Cardiac septum (tissue), 1 donor: ENCODE results near the gene RTN4. TPM values are rescaled to one million over a fixed set of nuclear protein-coding genes. Genes with fewer than 3 reads are reported as not detected.

Experiments
- DNase-seq: peaks from one replicate; pipeline ENCODE4 v3.0.0-alpha.2; 2020; ENCODE audit warnings: low spot score
- intact Hi-C: fragments of 100-400 bp; cut with DNase I; formaldehyde crosslinking; loops from one replicate; pipeline ENCODE4 v1.14.0; 2022
- total RNA-seq: library from RNA; stranded (reverse); fragmentation: NEBNext Ultra II Directional; extraction: Animal tissue kit (Norgen Biotek cat#: 25700); gene quantifications from one replicate; pipeline ENCODE4 v1.2.1, GENCODE V29; 2021
- donor health status: DM: no; HTN: no; CAD: no.

RTN4 gene
- total RNA-seq, 1 donor from 2014 or later = 174 TPM

DNA sequence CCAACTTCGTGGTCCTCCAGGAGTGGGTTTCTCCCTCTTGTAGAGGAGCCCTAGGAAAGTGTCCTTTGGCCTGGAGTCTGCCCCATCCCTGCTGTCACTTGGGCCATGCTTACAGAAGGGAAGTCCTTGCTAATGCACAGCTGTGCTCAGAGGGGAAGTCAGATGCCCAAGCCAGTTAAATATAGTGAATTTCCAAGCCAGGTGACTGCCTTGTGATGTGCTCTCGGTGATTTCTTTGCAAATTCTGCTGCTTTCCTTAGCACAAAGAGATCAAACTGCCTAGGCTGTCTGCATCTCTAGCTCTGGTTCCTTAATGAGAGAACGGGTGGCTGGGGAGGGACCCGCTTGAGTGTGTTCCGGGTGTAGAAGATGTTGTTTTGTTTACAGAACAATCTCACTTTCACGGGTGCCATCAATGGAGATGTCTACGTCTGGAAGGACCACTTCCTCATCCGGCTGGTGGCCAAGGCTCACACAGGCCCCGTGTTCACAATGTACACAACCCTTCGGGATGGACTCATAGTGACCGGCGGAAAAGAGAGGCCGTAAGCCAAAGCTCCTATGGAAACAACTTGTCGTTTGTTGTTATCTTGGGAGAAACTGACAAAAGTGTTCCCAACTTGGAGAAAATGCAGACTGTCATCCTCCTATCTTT is 91.4 kb downstream of the RTN4 start:
- intact Hi-C loops = no loop called here
- DNase-seq = no peak

DNA sequence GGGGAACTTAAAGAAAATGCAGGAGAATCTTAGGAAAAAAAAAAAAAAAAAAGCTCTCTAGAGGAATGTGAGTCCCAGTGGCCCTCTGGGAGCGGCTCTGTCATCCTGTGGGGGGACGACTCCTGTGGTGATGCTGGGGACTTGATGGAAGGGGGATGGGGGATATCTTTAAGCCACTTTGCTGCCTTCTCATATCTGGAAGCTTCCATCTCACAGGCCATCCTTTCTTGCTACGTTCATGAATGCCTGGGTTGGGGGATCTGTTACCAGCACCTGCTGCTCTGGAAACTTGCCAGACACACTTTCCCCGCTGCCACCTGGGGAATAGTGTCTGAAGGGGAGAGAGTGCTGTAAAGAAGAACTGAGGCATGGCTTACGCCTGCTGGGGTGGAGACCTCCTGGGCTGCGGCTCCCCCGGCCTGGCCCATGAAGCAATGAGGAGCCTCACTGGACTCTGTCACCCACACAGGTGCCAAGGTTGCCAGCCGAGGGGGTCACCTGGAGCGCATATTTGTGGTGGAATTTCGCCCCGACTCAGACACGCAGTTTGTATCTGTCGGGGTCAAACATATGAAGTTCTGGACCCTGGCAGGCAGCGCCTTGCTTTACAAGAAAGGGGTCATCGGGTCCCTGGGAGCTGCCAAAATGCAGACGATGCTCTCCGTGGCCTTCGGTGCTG is 92.8 kb downstream of the RTN4 start:
- intact Hi-C loops = no loop called here
- DNase-seq = no peak

DNA sequence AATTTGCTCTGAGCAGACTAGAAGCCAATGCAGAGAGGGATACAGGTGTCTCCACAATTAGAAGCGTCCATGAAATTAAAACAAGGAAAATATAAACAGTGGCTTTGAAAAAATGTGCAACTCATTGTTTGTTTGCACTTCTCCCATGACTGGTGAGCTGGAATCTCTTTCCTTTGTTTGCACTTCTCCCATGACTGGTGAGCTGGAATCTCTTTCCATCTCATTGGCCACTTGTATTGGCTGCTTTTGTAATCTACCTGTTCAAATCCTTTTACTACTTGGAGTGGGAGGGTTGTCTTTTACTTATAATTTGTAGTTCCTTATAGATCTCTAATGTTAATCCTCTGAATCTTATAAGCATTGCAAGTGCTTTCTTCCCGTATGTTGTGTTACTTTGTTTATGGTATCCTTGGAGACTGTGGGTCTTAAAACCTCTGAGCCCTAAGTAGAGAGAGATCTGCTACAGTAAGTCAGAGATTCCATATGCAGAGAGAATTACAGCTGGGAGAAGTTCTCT is 94.1 kb downstream of the RTN4 start:
- no peak for DNase-seq
- intact Hi-C loops = no loop called here

DNA sequence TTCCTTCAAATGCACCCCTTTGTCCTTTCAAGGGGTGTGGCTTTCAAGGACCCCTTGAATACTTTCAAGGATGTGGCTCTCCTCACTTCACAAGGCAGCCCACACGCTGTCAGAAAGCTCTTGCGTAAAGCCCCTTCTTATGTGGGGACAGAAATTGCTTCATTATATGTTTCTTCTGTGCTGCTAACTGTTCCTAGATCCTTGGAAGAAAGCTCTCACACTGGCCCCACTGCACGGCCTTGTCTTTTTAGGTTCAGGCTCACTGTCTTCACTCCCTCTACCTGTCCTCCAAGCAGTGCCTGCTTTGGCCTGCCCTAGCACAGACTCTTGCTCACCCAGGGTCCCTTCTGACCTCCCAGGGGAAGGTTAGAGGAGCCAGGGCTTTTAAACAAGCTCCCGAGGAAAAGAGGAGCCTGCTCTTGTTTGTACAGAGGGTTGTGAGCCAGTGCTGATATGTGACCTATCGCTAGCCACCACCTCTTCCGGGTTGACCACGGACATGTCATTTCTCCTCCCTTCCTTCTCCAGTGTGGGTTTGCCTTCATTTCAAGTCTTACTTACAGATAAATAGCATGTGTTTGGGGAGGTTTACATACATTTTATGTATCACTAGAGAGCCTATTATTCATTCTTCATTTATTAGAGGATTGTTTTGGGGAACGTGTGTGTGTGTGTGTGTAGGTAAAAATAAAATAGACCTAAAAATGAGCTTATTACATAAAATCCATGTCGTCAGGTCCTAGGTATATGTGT is 94.7 kb downstream of the RTN4 start:
- intact Hi-C loops = no loop called here
- no peak for DNase-seq

DNA sequence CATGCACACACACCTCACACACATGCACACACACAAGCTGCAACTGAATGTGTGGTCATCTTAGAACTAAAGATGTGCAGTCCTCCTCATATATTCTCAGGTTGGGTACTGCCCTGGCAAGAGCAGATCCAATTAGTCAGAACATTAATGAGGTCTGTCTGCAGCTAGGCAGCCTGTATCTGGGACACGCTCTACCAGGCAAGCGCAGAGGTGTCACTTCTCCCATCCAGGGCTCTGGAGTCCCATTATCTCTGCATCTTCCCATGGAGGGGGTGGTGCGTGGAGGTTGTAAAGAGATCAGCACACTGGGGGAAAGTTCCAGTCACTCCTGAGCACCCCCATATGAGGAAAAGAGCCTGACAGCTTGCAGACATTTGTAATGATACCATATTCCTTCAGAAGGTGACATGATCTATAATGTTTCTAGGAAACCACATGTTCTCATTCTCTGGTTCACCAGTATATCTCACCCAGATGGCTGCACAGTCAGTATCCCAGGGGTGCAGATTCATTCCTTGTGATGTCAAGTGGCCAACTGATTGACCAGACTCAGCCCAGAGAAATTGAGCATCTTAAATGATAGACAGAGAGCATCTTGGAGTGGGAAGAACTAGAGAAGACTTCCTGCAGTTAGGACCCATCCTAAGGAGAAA is 95.4 kb downstream of the RTN4 start:
- intact Hi-C loops = no loop called here
- no peak for DNase-seq

DNA sequence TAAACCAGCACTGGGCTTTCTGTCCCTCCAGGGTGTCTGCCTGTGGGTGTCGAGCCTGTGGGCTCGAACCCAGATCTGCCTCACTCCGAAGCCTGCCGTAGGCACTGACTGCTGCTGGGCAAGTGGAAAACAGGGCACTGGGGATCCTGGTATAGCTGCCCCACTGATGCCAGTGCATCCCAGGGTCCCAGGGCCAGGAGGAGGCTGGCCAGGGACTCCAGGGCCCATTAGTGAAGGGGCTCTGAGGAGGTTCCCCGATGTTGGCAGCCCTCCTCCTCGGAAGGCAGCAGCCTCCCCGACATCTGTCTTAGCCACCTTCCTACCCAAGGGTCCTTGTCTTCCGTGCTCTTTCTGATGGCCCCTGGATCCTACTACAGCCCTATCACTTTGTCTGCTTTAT is 96.1 kb downstream of the RTN4 start:
- DNase-seq = no peak

DNA sequence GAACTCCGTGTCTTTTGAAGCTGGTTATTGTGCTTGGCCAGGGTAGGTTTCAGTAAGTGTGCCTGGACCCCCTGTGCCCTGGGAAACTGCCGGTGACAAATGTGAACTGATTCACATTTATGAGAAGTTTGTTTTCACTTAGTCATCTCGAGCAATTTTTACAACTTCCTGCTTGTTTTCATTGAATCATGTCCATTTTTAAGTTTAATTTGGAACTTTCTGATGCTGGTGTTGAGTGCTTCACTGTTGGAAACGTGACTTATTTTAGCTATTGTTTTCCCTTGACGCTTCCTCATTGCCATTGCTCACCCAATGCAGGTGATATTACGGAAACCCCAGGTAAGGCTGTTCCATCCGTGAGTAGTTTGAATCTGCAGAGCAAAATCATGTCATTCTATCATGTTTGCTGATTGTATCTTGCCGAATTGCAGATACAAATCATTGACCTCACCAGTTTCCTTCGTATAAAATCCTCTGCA is 97.2 kb downstream of the RTN4 start:
- intact Hi-C loops = no loop called here
- DNase-seq = no peak

More for the DNA sequence above, 96.1 kb downstream of the RTN4 start:
- intact Hi-C loops = no loop called here

DNA sequence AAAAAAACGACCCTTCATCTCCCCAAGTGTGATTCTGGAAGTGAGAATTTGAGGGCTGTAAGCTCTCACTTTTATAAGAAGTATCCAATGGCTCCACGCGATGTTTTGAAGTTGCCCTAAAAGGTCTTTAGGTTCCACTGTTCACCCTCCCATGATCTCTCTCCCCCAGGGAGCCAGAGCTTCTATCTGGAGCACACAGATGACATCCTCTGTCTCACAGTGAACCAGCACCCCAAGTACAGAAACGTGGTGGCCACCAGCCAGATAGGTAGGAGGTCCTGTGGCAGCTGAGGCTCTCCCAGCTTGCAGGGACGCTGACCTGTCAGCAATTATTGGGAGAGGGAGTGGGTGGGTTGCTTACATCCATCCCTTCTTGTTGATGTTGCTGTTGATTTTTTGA is 97.8 kb downstream of the RTN4 start:
- intact Hi-C loops = no loop called here

DNA sequence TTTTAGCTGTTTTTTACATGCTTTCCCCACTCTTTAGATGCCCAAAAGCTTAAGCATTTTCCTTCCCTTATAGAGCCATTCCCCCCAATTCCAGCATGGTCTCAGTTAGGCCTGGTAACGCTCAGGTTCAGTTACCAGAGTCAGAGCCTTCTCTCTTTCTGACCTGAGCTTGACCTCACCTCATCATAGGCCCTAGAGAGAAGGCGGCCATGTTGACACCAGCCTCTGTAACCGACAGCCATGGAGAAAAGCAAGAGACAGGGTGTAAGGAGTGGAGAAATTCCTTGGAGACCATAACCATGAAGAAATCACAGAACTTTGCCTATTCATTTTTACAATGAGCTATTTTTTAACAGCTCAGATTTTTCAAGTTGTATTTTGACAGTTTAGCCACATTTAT is 99.4 kb downstream of the RTN4 start:
- DNase-seq = no peak
- intact Hi-C loops = no loop called here

More for the DNA sequence above, 97.8 kb downstream of the RTN4 start:
- no peak for DNase-seq

DNA sequence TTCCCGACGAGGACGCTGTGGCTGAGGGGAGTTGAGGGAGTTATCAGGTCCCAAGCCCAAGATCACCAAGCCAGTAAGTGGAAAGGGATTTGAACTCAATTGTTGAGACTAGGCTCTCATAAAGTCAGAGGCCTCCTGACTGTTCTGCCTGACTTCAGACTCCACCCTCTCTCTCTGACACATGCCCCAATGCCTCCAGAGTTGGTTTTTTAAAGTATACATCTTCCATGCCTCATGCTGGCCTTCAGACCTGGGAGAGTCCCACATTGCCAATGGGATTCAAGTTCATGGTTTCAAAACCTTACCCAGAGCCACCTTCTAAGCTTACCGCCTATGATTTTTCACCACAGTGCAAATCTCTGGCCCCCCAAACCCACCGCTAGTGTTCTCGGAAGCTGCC is 100.8 kb downstream of the RTN4 start:
- DNase-seq = no peak
- intact Hi-C loops = no loop called here

DNA sequence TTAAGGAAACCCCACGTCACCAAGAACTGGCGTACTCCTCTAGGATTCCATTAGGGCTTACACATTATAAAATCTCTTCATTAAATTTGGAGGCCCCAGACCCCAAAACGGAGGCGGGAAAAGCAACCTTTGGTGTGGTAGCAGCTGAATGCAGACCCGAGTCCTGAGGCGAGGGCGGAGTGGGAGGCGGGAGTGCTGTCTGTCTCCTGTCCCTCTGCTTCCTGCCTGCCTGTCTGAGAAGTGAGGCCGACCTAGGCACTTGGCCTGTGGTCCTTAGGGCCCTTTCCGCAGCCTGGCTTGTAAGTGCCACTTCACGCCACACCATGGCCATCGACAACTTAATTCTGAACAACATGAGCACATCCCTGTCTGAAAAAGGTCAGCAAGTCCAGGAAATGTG is 102.1 kb downstream of the RTN4 start:
- intact Hi-C loops = no loop called here

DNA sequence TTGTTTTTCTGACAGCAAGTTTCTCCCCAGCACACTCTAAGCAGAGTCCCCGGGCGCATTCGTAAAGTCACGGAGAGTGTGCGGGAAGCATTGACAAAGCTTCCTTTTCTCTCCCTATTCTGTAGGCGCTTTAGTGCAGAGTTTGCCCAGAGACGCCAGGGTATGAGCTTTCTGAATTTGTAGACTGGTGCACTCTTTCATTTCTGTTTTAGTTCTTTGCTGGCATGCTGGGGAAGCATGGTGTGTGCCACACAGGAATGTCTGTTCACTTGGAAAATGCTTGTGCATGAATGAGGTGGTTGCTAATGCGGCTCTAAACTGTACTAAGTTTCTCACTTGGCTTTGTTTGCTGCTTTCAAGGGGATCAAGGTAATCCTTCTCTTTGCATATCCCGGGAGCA is 102.6 kb downstream of the RTN4 start:
- DNase-seq = no peak
- intact Hi-C loops = no loop called here

More for the DNA sequence above, 102.1 kb downstream of the RTN4 start:
- no peak for DNase-seq

DNA sequence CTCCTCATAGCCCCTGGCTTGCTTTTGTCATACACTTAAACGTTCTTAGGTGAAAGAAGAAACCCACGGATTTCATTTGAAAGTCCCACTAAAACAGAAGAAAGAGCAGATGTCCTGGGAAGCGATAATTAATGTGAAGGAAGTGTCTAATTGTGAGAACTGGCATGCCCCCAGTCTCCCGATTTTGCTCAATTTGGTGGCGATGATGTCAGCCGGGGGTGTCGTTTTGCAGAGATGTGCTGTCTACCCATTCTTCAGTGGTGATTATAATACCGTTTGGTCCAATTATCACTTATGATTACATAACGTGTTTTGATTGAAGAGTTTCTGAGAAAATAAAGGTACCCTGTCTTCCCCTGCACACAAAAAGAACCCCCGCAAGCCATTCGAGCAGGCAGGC is 103.1 kb downstream of the RTN4 start:
- DNase-seq = no peak
- intact Hi-C loops = no loop called here

DNA sequence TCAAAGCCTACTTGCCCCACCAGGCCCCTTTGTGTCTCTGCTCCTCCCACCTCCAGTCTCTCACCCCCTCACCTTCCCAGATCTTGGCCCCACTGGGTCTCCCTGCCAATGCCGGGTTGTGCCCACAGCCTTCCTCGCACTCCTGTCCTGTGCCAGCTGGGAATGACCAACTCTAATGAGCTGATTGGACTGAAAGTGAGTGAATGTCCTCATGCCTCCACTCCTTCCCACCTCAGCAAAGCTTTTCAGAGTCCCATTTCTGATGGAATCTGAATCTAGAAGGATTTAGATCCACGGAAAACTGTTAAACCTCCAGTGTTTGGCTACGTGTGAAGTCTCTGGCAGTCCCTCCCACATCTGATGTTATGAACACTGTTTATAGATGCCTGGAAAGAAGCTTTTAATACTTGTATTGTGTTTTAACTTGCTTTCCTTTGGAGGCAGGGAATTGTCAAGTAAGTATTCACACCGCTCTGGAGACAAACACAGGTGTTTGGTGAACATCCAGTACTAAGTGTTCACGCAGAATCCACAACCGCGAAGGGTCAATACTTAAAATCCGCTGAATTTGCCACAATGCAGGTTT is 103.9 kb downstream of the RTN4 start:
- intact Hi-C loops = no loop called here
- DNase-seq = no peak

DNA sequence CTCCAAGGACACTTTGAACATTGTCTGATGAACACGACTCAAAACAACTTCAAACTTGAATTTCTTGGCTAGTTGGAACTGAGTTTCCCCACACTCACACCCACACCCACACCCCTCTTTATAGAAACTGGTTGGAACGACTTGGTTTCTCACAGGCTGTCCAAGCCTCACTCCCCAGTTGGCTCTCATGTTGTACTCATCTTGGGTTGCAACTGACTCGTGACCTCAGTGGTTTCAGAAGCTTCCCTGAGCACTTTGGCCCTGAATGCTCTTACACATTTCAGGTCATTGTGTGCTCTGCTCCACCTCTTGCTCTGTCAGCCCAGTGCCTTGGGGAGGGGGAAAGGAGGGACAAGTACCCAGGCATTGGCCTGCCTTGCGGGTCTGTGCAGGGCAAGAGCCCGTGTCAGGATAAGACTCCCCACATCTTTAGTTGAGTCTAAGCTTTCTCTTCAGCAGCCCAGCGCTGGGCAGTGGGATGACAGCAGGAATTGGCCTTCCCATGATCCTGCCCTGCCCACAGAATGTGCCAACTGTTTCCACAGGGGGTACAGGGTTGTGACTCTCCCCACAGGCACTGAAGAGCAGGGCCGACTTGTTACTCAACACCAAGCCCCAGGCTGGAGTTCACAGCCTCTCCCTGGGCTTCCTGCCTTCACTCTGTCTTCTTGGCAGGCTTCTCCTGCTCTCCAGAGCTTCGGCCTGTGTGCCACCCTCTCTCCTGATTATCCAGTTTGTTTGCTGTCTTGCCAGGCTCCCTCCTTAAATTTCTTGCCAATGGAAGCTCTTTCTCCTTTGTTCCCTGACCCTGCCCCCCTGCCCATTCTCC is 104.6 kb downstream of the RTN4 start:
- DNase-seq = no peak
- intact Hi-C loops = no loop called here

DNA sequence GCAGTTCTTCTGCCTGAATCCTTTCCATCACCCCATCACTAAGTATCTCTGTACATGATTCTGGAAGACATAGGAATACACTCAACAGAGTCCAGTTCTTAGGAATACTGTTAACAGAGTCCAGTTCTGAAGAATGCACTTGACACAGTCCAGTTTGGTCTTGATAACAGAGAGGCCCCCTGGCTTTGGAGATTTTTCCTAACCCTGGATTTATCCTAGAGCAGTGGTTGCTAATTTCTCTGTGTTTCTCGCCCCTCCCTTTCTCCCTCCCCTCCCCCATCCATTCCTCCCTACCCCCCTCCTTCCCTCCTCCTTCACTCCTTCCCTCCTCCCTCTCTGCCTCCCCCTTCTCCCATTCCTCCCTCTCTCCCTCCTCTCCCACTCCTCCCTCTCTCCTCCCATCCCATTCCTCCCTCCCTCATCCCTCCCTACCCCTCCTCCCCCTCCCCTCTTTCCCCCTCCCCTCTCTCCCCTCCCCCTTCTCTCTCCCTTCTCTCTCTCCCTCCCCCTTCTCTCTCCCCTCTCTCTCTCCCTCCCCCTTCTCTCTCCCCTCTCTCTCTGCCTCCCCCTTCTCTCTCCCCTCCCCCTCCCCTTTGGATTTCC is 105.4 kb downstream of the RTN4 start:
- intact Hi-C loops = no loop called here
- DNase-seq = no peak

DNA sequence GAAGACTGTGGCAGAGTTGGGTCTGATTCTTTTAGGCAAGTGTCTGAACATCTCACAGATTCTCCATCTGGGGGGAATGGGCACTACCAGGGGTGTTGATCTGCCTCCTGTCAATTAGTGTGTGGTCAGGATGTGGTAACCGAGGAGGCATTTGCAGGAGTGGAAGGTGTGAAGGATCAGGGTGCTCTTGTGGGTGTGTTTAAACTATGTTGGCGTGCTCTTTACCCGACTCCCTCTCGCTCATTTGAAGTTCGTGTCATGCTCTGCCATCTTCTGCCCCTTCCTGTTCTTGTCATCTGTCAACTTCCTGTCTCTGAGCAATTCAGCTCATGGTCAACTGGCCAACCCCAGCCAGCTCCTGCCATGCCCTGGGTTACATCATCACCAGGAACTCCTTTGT is 107.9 kb downstream of the RTN4 start:
- intact Hi-C loops = no loop called here

DNA sequence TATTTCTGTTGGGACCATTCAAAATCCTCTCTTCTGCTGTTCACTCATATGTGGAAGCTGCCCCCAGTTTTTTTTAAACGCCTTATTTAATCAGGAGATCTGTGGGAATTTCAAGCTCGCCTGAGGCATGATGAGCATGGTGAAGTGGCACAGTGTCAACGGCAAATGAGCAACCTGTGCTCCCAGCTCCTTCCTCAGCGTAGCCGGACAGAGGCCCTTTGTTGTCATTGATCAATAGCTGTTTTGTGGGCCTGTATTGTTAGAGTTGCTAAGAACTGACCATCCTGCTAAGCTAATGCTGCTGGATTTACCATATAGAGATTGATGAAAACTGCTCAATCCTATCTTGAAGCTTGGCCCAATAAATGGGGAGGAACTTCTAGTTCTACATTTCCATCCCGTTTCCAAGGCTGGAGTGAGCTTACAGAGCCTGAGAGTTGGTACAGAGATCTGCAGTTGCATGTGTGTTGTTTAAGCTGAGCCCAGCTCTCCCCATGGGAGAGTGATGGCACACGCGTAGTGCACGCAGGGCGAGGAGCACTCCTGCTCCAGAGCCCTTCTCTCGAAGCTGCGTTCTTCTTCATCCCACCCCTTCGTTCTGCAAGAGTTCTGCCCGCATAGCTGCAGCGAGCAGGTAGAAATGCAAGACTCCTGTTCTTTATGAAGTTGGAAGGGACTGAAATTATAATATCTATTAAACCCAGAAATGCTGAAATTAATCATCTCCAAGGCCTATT is 108.8 kb downstream of the RTN4 start:
- intact Hi-C loops = no loop called here
- DNase-seq = no peak

More for the DNA sequence above, 107.9 kb downstream of the RTN4 start:
- DNase-seq = no peak
